GM19099 (cell line): ENCODE data around the gene AKT3.

ENCODE experiments used
- POLR2A ChIP-seq: IDR thresholded peaks from 3 replicates; pipeline ENCODE4 v1.6.1; 2011; ENCODE audit warnings: low read depth; ENCODE audit not compliant: insufficient read length; ENCODE audit errors: extremely low read depth

Gene AKT3

DNA sequence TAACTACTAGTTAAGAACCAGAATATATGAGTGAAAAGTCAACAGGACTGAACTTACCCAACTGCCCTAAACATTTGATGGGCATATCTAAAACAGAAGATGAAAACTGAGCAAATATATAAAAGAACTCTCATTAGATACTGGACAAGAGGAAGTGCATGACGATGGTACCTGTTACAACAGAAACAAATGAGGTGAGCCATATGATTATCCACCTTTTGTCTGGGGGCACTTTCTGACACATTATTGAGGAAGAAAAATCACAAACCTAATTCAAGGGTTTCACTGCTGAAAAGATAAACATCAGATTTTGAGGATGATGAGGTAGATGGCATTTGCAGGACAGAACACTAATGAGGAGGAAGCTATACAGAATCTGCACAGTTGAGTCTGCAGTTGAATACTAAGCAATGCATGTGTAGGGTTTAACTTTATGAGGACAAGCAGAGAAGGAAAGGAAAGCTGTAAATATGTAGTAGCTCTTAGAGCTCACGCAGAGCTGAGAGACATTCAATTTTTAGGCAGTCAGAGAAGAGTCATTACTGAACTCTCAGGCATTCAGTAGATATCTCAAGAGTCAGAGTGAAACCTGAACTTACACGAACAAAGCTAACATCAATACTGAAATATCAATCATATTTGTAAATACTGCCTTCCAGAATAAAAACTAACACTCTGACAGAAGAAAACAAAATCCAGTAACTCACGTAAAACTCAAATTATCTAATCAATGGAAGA, 262.1 kb downstream of the AKT3 start:
- no peak for TF ChIP-seq POLR2A

DNA sequence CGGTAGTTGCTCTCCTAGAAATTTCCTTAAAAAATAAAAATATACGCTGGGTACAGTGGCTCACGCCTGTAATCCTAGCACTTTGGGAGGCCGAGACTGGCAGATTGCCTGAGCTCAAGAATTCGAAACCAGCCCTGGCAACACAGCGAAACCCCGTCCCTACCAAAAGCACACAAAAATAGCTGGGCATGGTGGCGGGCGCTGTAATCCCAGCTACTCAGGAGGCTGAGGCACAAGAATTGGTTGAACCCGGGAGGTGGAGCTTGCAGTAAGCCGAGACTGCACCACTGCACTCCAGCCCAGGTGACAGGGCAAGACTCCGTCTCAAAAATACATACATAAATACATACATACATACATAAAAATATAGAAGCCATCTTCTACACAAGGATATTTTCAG, 262.8 kb downstream of the AKT3 start:
- TF ChIP-seq POLR2A = no peak

DNA sequence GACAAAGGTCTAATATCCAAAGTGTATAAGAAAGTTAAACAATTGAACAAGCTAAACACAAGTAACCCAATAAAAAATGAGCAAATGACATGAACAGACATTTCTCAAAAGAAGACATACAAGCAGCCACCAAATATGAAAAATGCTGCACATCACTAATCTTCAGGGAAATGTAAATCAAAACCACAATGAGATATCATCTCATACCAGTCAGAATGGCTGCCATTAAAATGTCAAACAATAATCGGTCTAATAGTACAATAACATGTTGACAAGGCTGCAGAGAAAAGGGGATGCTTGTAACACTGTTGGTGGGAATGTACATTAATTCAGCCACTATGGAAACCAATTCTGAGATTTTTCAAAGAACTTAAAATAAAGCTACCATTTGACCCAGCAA, 264.1 kb downstream of the AKT3 start:
- no peak for TF ChIP-seq POLR2A

DNA sequence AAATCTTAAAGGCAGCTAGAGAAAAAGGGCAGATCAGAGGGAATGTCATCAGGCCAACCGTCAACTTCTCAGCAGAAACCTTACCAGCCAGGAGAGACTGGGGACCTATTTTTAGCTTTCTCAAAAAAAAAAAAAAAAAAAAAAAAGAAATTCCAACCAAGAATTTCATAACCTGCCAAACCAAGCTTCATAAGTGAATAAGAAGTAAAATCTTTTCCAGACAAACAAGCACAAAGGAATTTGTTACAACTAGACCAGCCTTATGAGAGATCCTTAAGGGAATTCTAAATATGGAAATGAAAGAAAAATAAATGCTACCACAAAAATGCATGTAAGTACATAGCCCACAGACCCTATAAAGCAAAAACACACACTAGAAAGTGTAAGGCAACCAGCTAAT, 267.7 kb downstream of the AKT3 start:
- TF ChIP-seq POLR2A = no peak

DNA sequence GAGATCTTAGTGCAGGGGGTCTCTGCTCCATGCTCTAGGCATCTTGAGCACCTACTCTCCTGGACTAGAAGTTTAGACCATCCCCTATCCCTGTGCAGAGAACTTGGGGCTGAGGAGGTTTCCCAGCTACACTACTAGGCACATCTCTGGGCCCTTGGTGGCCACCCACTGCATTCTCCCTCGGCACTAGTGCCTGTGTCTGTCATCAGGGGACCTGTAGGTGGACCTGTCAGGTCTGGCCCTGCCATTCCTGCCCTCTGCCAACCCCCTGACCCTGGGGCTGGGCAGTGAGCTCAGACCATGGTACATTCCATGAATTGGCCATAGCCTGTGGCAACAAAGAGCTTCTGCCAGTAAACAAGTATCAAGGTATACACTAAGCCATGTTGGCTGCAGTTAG, 269.1 kb downstream of the AKT3 start:
- no peak for TF ChIP-seq POLR2A

DNA sequence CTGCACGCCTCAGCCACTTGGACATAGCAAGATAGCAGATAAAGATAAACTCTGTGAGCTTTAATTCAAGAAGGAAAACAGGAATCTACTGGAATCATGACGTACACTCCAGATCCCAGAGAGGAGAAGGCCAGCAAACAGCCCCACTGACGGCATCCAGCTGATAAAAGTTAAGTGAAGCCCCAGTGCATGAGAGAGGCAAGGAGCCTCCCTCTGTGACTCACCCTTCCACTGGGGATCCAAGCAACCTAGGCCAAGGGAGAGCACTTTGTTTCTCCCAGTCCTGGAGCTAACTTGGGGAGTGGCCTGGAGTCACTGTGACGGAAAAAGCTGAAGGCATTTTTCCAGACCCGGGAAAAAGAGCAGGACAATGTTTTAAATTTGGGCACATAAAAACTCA, 270.0 kb downstream of the AKT3 start:
- no peak for TF ChIP-seq POLR2A

DNA sequence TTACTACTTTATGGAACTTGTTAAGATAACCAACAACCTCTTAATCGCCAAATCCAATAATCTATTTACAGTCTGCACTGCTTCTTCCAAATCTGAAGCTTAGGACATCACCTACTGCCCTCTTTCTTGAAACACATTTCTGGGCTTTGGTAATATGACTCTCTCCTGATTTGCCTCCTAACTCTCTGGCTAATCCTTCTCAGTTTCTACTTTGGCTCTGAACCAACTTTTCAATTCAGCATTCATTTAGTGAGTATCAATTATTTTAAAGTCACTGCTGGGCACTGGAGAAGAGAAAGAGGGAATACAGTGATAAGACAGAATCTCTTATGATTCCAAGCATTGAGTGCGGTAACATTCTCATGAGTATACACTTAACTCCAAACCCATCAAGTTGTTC, 275.0 kb downstream of the AKT3 start:
- TF ChIP-seq POLR2A = no peak

DNA sequence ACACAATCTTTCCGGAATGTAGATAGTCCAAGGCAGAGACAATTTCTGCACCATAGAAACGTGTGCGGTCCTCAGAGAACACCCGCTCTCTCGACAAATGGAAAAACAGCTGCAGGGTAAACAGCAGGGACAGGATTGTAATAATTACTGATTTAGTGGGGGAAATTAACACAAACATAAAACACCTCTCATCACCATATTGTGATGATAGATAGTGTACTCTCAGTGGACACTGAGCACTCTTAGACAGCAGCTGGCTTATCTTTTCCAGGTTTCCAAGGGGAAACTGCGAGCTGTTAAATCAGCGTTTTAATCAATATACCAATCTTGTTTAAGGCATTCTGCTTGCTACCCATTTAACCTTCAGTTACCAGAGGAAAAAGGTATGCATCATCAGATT, 277.1 kb downstream of the AKT3 start:
- TF ChIP-seq POLR2A = no peak

DNA sequence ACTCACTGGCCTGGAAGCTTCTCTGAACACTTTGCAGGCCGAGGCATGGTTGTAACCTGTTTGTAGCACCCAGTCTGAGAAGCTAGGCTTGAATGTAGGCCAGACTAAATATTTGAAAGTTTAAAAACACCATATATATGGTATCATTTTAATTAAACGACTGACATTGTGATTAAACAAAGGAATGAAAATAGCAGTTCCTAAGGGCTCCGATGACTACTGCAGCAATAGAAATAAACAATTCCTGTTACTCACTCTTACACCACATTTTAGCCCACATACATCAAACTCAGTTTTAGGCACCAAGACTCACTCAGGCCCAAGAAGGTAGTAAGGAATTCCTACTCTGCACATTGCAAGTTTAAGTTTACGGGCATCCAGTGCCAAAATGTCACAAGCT, 281.2 kb downstream of the AKT3 start:
- no peak for TF ChIP-seq POLR2A

DNA sequence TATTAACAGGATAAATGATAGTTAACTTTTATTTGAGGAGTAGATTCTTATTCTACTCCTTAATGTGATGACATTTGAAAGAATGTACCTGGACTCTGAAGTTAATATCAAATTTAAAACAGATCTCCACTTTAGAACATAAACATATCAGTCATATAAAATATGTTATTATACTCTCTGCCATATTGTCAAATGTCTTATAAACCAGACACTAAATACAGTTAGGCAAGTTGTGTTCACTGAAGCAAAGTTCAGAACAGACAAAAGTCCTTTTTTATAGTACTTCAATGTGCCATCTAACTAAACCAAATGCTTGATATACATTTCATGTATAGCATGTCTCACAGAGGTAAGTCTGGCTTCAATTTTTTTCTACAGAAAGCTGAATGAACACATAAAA, 285.2 kb downstream of the AKT3 start:
- no peak for TF ChIP-seq POLR2A

DNA sequence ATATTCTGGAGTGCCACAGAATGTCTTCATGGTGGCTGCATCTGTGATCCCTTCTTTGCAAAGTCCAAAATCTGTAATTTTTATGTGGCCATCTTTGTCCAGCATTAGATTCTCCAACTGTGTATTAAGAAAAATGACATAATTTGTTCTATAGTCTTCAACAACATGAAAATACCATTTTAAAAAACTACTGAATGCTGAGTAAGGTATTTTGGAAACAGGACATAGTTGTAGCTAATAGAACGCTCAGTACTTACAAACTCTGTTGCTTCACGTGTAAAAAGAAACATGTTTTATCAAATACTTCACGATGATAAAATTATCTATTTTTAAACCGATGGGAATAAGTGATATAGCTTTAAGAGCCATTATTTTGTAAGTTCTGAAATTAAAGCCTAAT, 286.3 kb downstream of the AKT3 start:
- no peak for TF ChIP-seq POLR2A

DNA sequence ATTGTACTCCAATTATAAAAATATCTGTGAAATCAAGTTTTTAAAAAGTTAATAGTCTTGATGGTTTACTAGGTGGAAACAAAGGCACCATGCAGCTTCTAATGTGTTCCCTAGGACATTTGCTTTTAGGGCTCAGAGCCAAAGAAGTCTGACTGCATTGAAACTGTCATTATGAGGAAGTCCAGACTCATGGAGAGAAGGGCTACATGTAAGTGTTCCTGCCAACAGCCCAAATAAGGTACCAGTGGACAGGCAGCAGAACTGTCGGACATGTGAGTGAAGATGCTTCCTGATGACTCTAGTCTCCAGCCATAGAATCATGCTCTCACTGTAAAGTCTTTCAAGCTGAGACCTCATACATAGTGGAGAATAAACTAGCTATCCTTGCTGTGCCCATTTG, 287.6 kb downstream of the AKT3 start:
- no peak for TF ChIP-seq POLR2A

DNA sequence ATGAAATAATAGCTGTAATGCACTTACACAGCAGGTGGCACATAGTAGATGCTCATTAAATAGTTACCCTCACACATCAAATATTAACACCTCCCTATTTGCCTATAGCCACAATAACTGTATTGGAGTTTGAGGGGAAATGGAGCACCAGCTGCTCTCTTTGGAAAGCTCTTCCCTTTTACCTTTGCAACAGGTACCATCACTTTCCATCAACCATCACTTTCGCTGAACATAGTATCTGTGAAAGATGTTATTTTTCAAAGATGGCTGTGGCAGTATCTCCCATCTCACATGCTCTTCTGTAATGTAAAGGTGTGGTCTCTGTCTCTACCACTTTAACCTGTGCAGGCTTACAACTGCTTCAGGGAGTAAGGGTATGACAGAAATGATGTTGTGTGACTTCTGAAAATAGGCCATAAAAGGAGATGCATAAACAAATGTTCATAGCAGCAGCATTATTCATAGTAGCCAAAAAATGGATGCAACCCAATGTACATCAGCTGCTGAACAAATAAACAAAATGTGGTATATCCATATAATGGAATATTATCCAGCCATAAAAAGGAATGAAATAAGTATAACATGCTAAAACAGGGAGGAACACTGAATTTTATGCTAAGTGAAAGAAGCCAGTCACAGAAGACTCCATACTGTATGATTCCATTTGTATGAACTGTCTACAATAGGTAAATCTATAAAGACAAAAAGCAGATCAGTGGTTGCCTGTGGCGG, 288.3 kb downstream of the AKT3 start:
- TF ChIP-seq POLR2A = no peak

DNA sequence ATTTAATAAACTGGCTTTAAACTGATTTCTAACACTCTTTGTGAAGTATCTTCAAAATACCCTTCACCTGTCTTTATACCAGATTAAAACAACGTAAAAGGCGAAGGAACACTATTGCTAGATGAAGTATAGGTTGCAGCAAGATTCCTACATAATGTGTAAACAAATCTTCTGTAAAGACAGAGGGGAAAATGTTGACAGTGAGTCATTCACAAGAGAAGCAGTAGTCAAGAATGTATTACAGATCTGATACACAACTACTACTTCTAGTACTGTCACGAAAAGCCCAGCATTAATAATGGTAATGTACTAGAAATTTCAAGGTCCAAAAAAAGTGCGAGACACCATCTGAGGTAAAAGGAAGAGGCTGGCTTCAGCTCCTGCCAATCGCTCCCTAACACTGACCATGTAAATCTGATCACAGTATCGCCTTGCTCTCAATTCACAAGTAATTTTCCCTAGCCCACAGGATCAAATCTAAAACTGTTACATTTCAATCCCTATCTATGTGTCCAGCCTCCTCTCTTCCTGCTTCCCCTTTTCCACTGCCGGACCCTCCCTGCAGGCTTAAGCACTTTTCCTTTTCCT, 290.4 kb downstream of the AKT3 start:
- TF ChIP-seq POLR2A = no peak

DNA sequence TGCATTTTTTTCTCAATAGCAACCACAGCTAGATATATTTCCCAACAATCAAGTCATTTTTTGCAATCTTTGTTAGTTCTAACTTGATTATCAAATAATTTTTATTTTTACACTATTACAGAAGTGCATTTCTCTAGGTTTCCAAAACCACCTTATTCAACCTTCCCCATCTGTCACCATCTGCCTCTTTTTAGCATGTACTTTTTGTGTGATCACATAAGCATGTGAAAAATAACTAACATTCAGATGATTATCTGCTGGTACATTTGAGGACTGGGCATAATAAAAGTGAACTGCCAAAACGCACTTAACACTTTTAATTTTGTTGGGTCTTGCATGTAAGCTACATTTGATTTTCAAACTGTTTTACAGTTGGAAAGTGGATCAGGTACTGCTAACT, 291.5 kb downstream of the AKT3 start:
- TF ChIP-seq POLR2A = no peak

DNA sequence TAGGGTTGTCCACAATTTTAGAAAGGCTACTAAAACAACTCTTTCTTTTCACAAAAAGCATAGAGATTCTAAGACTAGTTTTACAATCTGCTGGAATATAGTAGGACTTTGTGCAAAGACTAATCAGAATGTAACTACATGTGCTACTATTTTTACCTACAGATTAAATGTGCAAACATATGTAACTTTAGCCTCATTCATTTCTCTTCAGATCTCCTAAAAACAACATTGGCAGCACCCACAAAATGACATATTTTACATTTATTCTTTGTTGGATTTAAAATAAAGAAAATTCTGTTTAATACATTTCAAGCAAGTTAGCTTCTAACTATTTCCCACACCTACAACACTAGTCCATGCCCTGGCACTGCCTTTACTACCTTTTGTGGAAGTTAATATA, 292.2 kb downstream of the AKT3 start:
- no peak for TF ChIP-seq POLR2A
